Gastrocnemius medialis (tissue), 4 donors: ENCODE data around the gene TBX1. TPM values are rescaled to one million over a fixed set of nuclear protein-coding genes. Genes with fewer than 3 reads are reported as not detected.

Experiments
- ATAC-seq, 2 donors: fragments of 150-250 bp; one replicate each; pipeline ENCODE4 v1.9.1; 2016
- DNase-seq, 2 donors: peaks; one replicate each; pipeline ENCODE4 v3.0.0-alpha.2; 2019
- H3K27ac ChIP-seq, 4 donors: fragments of 200-600 bp; sonication (generic); 1 replicate in 1 of 4; 2 replicates in 3 of 4; pipeline ENCODE4 v1.5.1; 2016 to 2018; ENCODE audit warnings: mild to moderate bottlenecking in 2 of 4, moderate library complexity in 1 of 4
- H3K27me3 ChIP-seq, 3 donors: fragments of 200-600 bp; sonication (generic) in 2 of 3; 1 replicate in 1 of 3; 2 replicates in 2 of 3; pipeline versions ENCODE4 v1.5.1 to v1.6.0; 2016 to 2019; ENCODE audit warnings: mild to moderate bottlenecking in 1 of 3, moderate library complexity in 1 of 3
- H3K36me3 ChIP-seq, 2 donors: fragments of 200-600 bp; sonication (generic) in 1 of 2; one replicate each; pipeline ENCODE4 v1.5.1; 2017 to 2018
- H3K4me1 ChIP-seq, 2 donors: fragments of 200-600 bp; sonication (generic) in 1 of 2; one replicate each; pipeline ENCODE4 v1.5.1; 2016 to 2017; ENCODE audit warnings: mild to moderate bottlenecking in 2 of 2
- H3K4me3 ChIP-seq, 4 donors: fragments of 200-600 bp; sonication (generic) in 3 of 4; 1 replicate in 1 of 4; 2 replicates in 3 of 4; pipeline ENCODE4 v1.5.1; 2016 to 2019; ENCODE audit warnings: mild to moderate bottlenecking in 2 of 4
- H3K9me3 ChIP-seq, 3 donors: fragments of 200-600 bp; sonication (generic) in 2 of 3; 1 replicate in 1 of 3; 2 replicates in 2 of 3; pipeline ENCODE4 v1.5.1; 2016 to 2019
- POLR2A ChIP-seq, 2 donors: fragments of 450-650 bp; IDR thresholded peaks; one replicate each; pipeline ENCODE4 v1.6.1; 2017; ENCODE audit warnings: antibody characterized with exemption in 2 of 2, mild to moderate bottlenecking in 2 of 2, moderate library complexity in 2 of 2
- in situ Hi-C, 4 donors: fragments of 200-750 bp; cut with MboI; loops; one replicate each; pipeline versions ENCODE4 v1.15.0 to v1.8.0; 2017; ENCODE audit warnings: low sequenced_read_pairs in 4 of 4
- intact Hi-C: fragments of 100-400 bp; cut with DNase I; formaldehyde crosslinking; loops from one replicate; pipeline ENCODE4 v1.15.1; 2023; ENCODE audit warnings: low total_unique reads
- total RNA-seq, 4 donors: library from RNA; depleted of rRNA; stranded (reverse); fragments of >200 nt; gene quantifications; one replicate each; pipeline versions ENCODE4 v1.1.0 to v1.2.3, GENCODE V29; 2016
- TF ChIP-seq, protein P1 (sequence below), 5 experiments: fragments of 450-650 bp in 3 of 5; fragments of 200-600 bp in 2 of 5; sonication (generic) in 2 of 5; IDR thresholded peaks in 4 of 5; conservative IDR thresholded peaks in 1 of 5; 1 replicate in 4 of 5; 2 replicates in 1 of 5; pipeline ENCODE4 v1.5.1; 2016 to 2019; ENCODE audit warnings: antibody characterized with exemption in 5 of 5, mild to moderate bottlenecking in 3 of 5, moderate library complexity in 3 of 5

Gene TBX1
- total RNA-seq, 4 donors from 2014 or later = 27.9 to 38.9 (median 36.3) TPM

- no peaks in the 10 kb centered on the region for H3K9me3 ChIP-seq
- DNase-seq (no peak), ATAC-seq (no peak)
- intact Hi-C loops (loop anchor here (5.0 kb wide), 2 partner anchors 105 to 455 kb away; partner anchors contain the start of genes CLTCL1, GNB1L and RTL10), in situ Hi-C loops (no loop called here)
- TF ChIP-seq, protein P1, sequence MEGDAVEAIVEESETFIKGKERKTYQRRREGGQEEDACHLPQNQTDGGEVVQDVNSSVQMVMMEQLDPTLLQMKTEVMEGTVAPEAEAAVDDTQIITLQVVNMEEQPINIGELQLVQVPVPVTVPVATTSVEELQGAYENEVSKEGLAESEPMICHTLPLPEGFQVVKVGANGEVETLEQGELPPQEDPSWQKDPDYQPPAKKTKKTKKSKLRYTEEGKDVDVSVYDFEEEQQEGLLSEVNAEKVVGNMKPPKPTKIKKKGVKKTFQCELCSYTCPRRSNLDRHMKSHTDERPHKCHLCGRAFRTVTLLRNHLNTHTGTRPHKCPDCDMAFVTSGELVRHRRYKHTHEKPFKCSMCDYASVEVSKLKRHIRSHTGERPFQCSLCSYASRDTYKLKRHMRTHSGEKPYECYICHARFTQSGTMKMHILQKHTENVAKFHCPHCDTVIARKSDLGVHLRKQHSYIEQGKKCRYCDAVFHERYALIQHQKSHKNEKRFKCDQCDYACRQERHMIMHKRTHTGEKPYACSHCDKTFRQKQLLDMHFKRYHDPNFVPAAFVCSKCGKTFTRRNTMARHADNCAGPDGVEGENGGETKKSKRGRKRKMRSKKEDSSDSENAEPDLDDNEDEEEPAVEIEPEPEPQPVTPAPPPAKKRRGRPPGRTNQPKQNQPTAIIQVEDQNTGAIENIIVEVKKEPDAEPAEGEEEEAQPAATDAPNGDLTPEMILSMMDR (IDR thresholded peaks at IDR 0.05 in 4 of 5, conservative IDR thresholded peaks at IDR 0.05 in 1 of 5) = no peak
- no peak for TF ChIP-seq POLR2A (IDR thresholded peaks at IDR 0.05)
- H3K27ac ChIP-seq = no peak overlapping the region
- no peak overlapping the region for H3K4me3 ChIP-seq
- H3K36me3 ChIP-seq = no peaks in the 10 kb centered on the region
- no peaks in the 10 kb centered on the region for H3K27me3 ChIP-seq
- peaks cover 19 to 36% of the 10 kb centered on the region in 2 donors for H3K4me1 ChIP-seq
Measured at GRCh38 chr22:19747551-19747950, 13.0 kb upstream of the TBX1 start.

GRCh38 chr22:19748139-19748538 is 12.4 kb upstream of the TBX1 start:
- TF ChIP-seq POLR2A (IDR thresholded peaks at IDR 0.05) = no peak
- TF ChIP-seq, protein P1 (IDR thresholded peaks at IDR 0.05 in 4 of 5, conservative IDR thresholded peaks at IDR 0.05 in 1 of 5) = no peak
- DNase-seq (no peak), ATAC-seq (no peak)
- Histone ChIP-seq H3K4me1 (peaks cover 19 to 36% of the 10 kb centered on the region in 2 donors), H3K27ac (peak overlapping the region in 1 of 4 donors; percentile 61), H3K9me3 (no peaks in the 10 kb centered on the region), H3K27me3 (no peaks in the 10 kb centered on the region), H3K4me3 (no peak overlapping the region), H3K36me3 (no peaks in the 10 kb centered on the region)
- intact Hi-C loops = loop anchor here (5.0 kb wide), 2 partner anchors 104 to 456 kb away; partner anchors contain the start of genes CLTCL1, GNB1L and RTL10
- in situ Hi-C loops = no loop called here

DNA sequence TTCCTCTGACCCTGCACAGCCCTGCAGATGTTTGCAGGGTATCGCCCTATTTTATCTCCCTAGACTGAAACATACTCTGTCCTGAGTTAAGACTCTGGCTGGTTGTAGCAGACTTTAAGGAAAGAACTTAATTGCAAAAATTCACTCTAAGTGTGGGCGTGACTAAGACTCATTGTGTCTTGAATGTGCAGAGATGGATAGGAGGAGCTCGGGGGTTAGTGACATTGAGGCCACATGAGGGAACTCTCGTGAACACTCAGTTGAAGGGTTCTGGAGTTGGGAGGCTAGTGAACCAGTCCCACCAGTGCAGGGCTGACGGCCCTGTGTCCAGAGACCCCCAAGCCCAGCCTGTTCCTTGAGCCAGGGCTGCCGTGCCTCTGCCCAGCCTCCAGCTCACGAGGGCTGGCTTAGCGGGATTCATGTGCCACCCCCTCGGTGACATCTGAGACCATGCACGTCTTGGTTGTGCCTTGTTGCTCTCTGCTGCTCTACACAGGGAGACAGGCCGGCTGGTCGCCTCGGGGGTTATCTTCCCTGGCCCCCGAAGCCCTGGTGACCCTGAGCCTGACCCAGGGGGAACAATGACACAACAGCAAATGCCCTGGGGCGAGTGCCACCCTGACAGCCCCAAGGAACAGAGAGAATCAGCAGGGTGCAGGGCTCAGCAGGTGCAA is 11.4 kb upstream of the TBX1 start:
- Histone ChIP-seq H3K4me1 (peaks cover 19 to 36% of the 10 kb centered on the region in 2 donors), H3K27me3 (peaks cover 1 to 4% (median 4%) of the 10 kb centered on the region in 3 donors), H3K36me3 (no peaks in the 10 kb centered on the region), H3K9me3 (no peaks in the 10 kb centered on the region), H3K27ac (peak overlapping the region in 3 of 4 donors; percentile 36 to 71 (median 61)), H3K4me3 (no peak overlapping the region)
- ATAC-seq (peak; percentile 35 to 55), DNase-seq (peak; percentile 65 to 68)
- intact Hi-C loops = loop anchor here (5.0 kb wide), 2 partner anchors 103 to 457 kb away; partner anchors contain the start of genes CLTCL1, GNB1L and RTL10
- peak; percentile 23 to 56 for TF ChIP-seq POLR2A (IDR thresholded peaks at IDR 0.05)
- TF ChIP-seq, protein P1 (IDR thresholded peaks at IDR 0.05 in 4 of 5, conservative IDR thresholded peaks at IDR 0.05 in 1 of 5) = no peak
- in situ Hi-C loops = no loop called here

DNA sequence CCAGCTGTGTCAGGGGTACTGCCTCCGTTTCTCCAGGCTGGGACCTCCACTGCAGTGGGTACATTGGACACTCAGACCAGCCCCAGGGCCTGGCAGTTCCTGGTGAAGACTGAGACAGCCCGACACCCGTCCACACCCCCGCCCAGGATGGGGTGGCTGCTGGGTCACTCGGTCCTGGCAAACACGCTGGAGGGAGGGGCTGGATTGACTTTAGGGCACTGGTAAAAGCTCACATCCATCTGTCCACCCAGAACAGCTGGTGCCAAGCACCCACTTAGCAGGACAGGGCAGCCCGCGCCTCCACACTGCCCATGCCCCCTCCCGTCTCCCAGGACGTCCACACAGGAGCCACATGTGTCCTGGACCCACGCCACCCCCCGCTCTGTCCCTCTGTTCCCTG is 10.7 kb upstream of the TBX1 start:
- in situ Hi-C loops = no loop called here
- H3K27me3 ChIP-seq = peaks cover 9 to 11% (median 11%) of the 10 kb centered on the region in 3 donors

More for the DNA sequence above, 10.7 kb upstream of the TBX1 start:
- peak overlapping the region in 3 of 4 donors; percentile 36 to 71 (median 61) for H3K27ac ChIP-seq
- ATAC-seq (peak; percentile 5 to 9), DNase-seq (peak; percentile 59 to 68)
- peaks cover 12 to 30% of the 10 kb centered on the region in 2 donors for H3K4me1 ChIP-seq
- H3K4me3 ChIP-seq = no peak overlapping the region
- TF ChIP-seq, protein P1 (IDR thresholded peaks at IDR 0.05 in 4 of 5, conservative IDR thresholded peaks at IDR 0.05 in 1 of 5) = no peak
- no peak for TF ChIP-seq POLR2A (IDR thresholded peaks at IDR 0.05)
- H3K9me3 ChIP-seq = no peaks in the 10 kb centered on the region
- intact Hi-C loops = loop anchor here (5.0 kb wide), 2 partner anchors 102 to 458 kb away; partner anchors contain the start of genes CLTCL1, GNB1L and RTL10
- H3K36me3 ChIP-seq = no peaks in the 10 kb centered on the region
